ENCODE results near the gene VAC14. TPM values are rescaled to one million over a fixed set of nuclear protein-coding genes. Genes with fewer than 3 reads are reported as not detected.

VAC14 gene
- polyA plus RNA-seq, 1 donor from 2014 or later: 8.6 TPM

DNA sequence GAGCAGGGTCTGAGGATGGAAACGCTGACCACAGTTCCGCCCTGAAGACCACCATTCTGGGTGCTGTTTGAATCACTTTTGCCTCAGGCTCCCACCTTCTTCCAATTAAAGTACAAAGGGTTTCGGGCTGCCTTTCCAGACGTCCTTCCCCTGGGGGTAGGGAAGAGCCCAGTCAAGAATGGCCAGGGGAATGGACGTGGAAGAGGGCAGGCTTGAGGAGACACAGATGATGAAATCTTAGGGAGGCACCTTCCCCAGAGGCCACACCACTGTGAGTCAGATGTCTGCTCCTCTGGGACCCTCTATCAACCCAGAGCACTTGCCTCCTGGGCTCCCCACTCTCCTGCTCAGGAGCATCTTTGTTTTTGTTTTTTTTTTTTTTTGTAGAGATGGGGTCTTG, 87.6 kb downstream of the VAC14 start:
- no peak overlapping the region for H2AFZ ChIP-seq (ENCODE audit: low read depth, low read length)
- no peak overlapping the region for H3K4me3 ChIP-seq (ENCODE audit: low read length)

DNA sequence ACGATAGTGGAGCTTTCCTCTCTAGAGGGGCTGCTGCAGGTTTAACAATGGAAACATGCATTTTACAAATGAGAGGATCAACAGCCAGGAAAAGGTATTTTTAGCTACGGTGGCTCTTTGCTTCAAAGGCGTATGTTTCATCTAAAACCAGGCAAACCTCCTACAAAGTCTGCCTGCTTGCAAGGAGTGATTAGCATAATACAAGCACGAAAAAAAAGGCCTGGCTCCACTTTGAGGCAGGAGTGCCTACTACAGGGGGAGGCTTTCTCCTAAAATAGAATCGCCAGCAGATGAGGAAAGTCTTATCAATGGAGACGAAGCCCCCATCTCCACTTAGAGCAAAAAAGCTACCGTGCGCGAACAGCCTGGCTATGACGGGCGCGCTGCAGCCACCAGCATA, 88.0 kb downstream of the VAC14 start:
- H3K9ac ChIP-seq (ENCODE audit: low read length): no peak overlapping the region

More for the DNA sequence above, 87.6 kb downstream of the VAC14 start:
- H3K27me3 ChIP-seq (ENCODE audit: insufficient read depth, low read depth, low read length): no peaks in the 10 kb centered on the region
- no peak overlapping the region for H3K9ac ChIP-seq (ENCODE audit: low read length)
- H3K4me2 ChIP-seq (ENCODE audit: low read length): no peak overlapping the region
- H3K27ac ChIP-seq (ENCODE audit: low read length): no peak overlapping the region
- no peaks in the 10 kb centered on the region for H3K9me3 ChIP-seq (ENCODE audit: low read length)
- no peaks in the 10 kb centered on the region for H4K20me1 ChIP-seq (ENCODE audit: insufficient read depth)
- no peaks in the 10 kb centered on the region for H3K9me2 ChIP-seq (ENCODE audit: insufficient read depth, low read length)
- TF ChIP-seq SMC3 (conservative IDR thresholded peaks at IDR 0.05; ENCODE audit: poor library complexity) (no peak), TAF1 (IDR thresholded peaks at IDR 0.05; ENCODE audit: low read depth) (no peak), MXI1 (conservative IDR thresholded peaks at IDR 0.05; ENCODE audit: poor library complexity, severe bottlenecking) (no peak), EP300 (conservative IDR thresholded peaks at IDR 0.05; ENCODE audit: poor library complexity, severe bottlenecking) (no peak)
- no peaks in the 10 kb centered on the region for H3K79me2 ChIP-seq (replicated peaks; ENCODE audit: insufficient read depth, low read length)
- no peaks in the 10 kb centered on the region for H3K36me3 ChIP-seq (ENCODE audit: insufficient read depth, low read length)
- H3F3A ChIP-seq (ENCODE audit: insufficient read depth, low read length, poor library complexity, severe bottlenecking): no peaks in the 10 kb centered on the region

More for the DNA sequence above, 88.0 kb downstream of the VAC14 start:
- H3K27ac ChIP-seq (ENCODE audit: low read length): no peak overlapping the region
- H3K36me3 ChIP-seq (ENCODE audit: insufficient read depth, low read length): no peaks in the 10 kb centered on the region
- H3K27me3 ChIP-seq (ENCODE audit: insufficient read depth, low read depth, low read length): no peaks in the 10 kb centered on the region
- no peak for TF ChIP-seq MXI1 (conservative IDR thresholded peaks at IDR 0.05; ENCODE audit: poor library complexity, severe bottlenecking)
- TF ChIP-seq SMC3 (conservative IDR thresholded peaks at IDR 0.05; ENCODE audit: poor library complexity): no peak
- no peak for TF ChIP-seq POLR2AphosphoS5 (IDR thresholded peaks at IDR 0.05)
- TF ChIP-seq, protein P1, sequence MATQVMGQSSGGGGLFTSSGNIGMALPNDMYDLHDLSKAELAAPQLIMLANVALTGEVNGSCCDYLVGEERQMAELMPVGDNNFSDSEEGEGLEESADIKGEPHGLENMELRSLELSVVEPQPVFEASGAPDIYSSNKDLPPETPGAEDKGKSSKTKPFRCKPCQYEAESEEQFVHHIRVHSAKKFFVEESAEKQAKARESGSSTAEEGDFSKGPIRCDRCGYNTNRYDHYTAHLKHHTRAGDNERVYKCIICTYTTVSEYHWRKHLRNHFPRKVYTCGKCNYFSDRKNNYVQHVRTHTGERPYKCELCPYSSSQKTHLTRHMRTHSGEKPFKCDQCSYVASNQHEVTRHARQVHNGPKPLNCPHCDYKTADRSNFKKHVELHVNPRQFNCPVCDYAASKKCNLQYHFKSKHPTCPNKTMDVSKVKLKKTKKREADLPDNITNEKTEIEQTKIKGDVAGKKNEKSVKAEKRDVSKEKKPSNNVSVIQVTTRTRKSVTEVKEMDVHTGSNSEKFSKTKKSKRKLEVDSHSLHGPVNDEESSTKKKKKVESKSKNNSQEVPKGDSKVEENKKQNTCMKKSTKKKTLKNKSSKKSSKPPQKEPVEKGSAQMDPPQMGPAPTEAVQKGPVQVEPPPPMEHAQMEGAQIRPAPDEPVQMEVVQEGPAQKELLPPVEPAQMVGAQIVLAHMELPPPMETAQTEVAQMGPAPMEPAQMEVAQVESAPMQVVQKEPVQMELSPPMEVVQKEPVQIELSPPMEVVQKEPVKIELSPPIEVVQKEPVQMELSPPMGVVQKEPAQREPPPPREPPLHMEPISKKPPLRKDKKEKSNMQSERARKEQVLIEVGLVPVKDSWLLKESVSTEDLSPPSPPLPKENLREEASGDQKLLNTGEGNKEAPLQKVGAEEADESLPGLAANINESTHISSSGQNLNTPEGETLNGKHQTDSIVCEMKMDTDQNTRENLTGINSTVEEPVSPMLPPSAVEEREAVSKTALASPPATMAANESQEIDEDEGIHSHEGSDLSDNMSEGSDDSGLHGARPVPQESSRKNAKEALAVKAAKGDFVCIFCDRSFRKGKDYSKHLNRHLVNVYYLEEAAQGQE (IDR thresholded peaks at IDR 0.05; ENCODE audit: borderline replicate concordance): no peak
- TF ChIP-seq EP300 (conservative IDR thresholded peaks at IDR 0.05; ENCODE audit: poor library complexity, severe bottlenecking): no peak
- TF ChIP-seq TAF1 (IDR thresholded peaks at IDR 0.05; ENCODE audit: low read depth): no peak
- no peak for TF ChIP-seq EZH2 (IDR thresholded peaks at IDR 0.05; ENCODE audit: borderline replicate concordance, insufficient read depth, low read length, poor library complexity, severe bottlenecking)
- no peak for TF ChIP-seq RAD21 (conservative IDR thresholded peaks at IDR 0.05)
- TF ChIP-seq, protein P2, sequence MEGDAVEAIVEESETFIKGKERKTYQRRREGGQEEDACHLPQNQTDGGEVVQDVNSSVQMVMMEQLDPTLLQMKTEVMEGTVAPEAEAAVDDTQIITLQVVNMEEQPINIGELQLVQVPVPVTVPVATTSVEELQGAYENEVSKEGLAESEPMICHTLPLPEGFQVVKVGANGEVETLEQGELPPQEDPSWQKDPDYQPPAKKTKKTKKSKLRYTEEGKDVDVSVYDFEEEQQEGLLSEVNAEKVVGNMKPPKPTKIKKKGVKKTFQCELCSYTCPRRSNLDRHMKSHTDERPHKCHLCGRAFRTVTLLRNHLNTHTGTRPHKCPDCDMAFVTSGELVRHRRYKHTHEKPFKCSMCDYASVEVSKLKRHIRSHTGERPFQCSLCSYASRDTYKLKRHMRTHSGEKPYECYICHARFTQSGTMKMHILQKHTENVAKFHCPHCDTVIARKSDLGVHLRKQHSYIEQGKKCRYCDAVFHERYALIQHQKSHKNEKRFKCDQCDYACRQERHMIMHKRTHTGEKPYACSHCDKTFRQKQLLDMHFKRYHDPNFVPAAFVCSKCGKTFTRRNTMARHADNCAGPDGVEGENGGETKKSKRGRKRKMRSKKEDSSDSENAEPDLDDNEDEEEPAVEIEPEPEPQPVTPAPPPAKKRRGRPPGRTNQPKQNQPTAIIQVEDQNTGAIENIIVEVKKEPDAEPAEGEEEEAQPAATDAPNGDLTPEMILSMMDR (IDR thresholded peaks at IDR 0.05; ENCODE audit: poor library complexity, severe bottlenecking): no peak
- no peaks in the 10 kb centered on the region for H3K9me2 ChIP-seq (ENCODE audit: insufficient read depth, low read length)
- no peaks in the 10 kb centered on the region for H4K20me1 ChIP-seq (ENCODE audit: insufficient read depth)
- no peak overlapping the region for H3K4me3 ChIP-seq (ENCODE audit: low read length)
- no peak overlapping the region for H3K4me2 ChIP-seq (ENCODE audit: low read length)
- H3K9me3 ChIP-seq (ENCODE audit: low read length): no peaks in the 10 kb centered on the region
- no peaks in the 10 kb centered on the region for H3K79me2 ChIP-seq (replicated peaks; ENCODE audit: insufficient read depth, low read length)
- H2AFZ ChIP-seq (ENCODE audit: low read depth, low read length): no peak overlapping the region
- H3F3A ChIP-seq (ENCODE audit: insufficient read depth, low read length, poor library complexity, severe bottlenecking): no peaks in the 10 kb centered on the region
